WTC11 (cell line): Measurements from ENCODE around the gene RAC2.

ENCODE experiments used
- SP1 ChIP-seq: sonication (generic); formaldehyde crosslinking; conservative IDR thresholded peaks from 2 replicates; pipeline ENCODE4 v1.8.1; 2022; ENCODE audit warnings: missing genetic modification reagents
- TF ChIP-seq, protein P1 (sequence below): sonication (generic); formaldehyde crosslinking; IDR thresholded peaks from 2 replicates; pipeline ENCODE4 v1.8.1; 2023; ENCODE audit warnings: mild to moderate bottlenecking, missing genetic modification reagents, moderate library complexity
- TF ChIP-seq, protein P2 (sequence below): fragments of 200-600 bp; IDR thresholded peaks from 2 replicates; pipeline ENCODE4 v1.8.0; 2022; ENCODE audit warnings: antibody characterized with exemption
- TF ChIP-seq, protein P3 (sequence below): sonication (generic); formaldehyde crosslinking; IDR thresholded peaks from 2 replicates; pipeline ENCODE4 v1.8.1; 2023; ENCODE audit warnings: mild to moderate bottlenecking, missing genetic modification reagents, borderline replicate concordance
- TF ChIP-seq, protein P4 (sequence below): sonication (generic); formaldehyde crosslinking; IDR thresholded peaks from 2 replicates; pipeline ENCODE4 v1.8.0; 2022; ENCODE audit warnings: mild to moderate bottlenecking, missing genetic modification reagents
- TF ChIP-seq, protein P5 (sequence below): sonication (generic); formaldehyde crosslinking; IDR thresholded peaks from 2 replicates; pipeline ENCODE4 v1.8.0; 2023; ENCODE audit warnings: missing genetic modification reagents
- TF ChIP-seq, protein P6 (sequence below): sonication (generic); formaldehyde crosslinking; IDR thresholded peaks from 2 replicates; pipeline ENCODE4 v1.8.1; 2022; ENCODE audit warnings: missing genetic modification reagents, borderline replicate concordance

DNA sequence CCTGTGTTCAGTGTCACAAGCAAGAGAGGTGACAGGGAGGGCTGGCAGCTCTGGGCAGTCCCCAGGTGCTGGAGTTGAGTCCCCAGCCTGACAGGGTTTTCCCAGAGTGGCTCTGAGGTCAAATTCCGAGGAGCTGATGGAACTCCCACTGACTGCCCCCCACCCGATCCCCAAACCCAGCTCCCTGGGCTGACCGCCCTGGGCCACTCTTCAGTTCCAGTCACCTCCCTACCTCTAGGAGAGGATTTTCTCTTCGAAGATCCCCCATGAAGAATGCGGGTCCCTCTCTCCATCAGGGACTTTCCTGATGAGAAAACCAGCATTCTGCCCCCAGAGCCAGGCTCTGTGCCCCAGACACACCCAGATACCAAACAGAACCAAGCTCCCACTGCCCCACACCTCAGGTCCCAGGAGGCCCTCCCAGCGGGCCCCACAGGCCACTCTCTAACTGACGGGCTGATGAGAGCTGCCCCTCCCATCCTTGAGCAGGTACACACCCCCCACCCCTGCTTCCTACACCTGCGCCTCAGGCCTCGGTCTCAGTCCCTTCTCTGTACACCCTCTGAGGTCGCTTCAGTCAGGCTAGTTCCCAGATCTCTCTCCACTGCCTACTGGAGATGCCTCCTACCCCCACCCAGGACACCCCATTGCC is 12.1 kb upstream of the RAC2 start:
- TF ChIP-seq, protein P1, sequence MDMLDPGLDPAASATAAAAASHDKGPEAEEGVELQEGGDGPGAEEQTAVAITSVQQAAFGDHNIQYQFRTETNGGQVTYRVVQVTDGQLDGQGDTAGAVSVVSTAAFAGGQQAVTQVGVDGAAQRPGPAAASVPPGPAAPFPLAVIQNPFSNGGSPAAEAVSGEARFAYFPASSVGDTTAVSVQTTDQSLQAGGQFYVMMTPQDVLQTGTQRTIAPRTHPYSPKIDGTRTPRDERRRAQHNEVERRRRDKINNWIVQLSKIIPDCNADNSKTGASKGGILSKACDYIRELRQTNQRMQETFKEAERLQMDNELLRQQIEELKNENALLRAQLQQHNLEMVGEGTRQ (CRISPR knock-in tag): no peak
- TF ChIP-seq, protein P2, sequence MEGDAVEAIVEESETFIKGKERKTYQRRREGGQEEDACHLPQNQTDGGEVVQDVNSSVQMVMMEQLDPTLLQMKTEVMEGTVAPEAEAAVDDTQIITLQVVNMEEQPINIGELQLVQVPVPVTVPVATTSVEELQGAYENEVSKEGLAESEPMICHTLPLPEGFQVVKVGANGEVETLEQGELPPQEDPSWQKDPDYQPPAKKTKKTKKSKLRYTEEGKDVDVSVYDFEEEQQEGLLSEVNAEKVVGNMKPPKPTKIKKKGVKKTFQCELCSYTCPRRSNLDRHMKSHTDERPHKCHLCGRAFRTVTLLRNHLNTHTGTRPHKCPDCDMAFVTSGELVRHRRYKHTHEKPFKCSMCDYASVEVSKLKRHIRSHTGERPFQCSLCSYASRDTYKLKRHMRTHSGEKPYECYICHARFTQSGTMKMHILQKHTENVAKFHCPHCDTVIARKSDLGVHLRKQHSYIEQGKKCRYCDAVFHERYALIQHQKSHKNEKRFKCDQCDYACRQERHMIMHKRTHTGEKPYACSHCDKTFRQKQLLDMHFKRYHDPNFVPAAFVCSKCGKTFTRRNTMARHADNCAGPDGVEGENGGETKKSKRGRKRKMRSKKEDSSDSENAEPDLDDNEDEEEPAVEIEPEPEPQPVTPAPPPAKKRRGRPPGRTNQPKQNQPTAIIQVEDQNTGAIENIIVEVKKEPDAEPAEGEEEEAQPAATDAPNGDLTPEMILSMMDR: no peak
- TF ChIP-seq, protein P3, sequence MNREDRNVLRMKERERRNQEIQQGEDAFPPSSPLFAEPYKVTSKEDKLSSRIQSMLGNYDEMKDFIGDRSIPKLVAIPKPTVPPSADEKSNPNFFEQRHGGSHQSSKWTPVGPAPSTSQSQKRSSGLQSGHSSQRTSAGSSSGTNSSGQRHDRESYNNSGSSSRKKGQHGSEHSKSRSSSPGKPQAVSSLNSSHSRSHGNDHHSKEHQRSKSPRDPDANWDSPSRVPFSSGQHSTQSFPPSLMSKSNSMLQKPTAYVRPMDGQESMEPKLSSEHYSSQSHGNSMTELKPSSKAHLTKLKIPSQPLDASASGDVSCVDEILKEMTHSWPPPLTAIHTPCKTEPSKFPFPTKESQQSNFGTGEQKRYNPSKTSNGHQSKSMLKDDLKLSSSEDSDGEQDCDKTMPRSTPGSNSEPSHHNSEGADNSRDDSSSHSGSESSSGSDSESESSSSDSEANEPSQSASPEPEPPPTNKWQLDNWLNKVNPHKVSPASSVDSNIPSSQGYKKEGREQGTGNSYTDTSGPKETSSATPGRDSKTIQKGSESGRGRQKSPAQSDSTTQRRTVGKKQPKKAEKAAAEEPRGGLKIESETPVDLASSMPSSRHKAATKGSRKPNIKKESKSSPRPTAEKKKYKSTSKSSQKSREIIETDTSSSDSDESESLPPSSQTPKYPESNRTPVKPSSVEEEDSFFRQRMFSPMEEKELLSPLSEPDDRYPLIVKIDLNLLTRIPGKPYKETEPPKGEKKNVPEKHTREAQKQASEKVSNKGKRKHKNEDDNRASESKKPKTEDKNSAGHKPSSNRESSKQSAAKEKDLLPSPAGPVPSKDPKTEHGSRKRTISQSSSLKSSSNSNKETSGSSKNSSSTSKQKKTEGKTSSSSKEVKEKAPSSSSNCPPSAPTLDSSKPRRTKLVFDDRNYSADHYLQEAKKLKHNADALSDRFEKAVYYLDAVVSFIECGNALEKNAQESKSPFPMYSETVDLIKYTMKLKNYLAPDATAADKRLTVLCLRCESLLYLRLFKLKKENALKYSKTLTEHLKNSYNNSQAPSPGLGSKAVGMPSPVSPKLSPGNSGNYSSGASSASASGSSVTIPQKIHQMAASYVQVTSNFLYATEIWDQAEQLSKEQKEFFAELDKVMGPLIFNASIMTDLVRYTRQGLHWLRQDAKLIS (CRISPR knock-in tag): no peak
- TF ChIP-seq, protein P4, sequence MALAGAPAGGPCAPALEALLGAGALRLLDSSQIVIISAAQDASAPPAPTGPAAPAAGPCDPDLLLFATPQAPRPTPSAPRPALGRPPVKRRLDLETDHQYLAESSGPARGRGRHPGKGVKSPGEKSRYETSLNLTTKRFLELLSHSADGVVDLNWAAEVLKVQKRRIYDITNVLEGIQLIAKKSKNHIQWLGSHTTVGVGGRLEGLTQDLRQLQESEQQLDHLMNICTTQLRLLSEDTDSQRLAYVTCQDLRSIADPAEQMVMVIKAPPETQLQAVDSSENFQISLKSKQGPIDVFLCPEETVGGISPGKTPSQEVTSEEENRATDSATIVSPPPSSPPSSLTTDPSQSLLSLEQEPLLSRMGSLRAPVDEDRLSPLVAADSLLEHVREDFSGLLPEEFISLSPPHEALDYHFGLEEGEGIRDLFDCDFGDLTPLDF (CRISPR knock-in tag): no peak
- TF ChIP-seq, protein P5, sequence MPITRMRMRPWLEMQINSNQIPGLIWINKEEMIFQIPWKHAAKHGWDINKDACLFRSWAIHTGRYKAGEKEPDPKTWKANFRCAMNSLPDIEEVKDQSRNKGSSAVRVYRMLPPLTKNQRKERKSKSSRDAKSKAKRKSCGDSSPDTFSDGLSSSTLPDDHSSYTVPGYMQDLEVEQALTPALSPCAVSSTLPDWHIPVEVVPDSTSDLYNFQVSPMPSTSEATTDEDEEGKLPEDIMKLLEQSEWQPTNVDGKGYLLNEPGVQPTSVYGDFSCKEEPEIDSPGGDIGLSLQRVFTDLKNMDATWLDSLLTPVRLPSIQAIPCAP (CRISPR knock-in tag): no peak
- TF ChIP-seq SP1 (CRISPR knock-in tag): no peak
- TF ChIP-seq, protein P6, sequence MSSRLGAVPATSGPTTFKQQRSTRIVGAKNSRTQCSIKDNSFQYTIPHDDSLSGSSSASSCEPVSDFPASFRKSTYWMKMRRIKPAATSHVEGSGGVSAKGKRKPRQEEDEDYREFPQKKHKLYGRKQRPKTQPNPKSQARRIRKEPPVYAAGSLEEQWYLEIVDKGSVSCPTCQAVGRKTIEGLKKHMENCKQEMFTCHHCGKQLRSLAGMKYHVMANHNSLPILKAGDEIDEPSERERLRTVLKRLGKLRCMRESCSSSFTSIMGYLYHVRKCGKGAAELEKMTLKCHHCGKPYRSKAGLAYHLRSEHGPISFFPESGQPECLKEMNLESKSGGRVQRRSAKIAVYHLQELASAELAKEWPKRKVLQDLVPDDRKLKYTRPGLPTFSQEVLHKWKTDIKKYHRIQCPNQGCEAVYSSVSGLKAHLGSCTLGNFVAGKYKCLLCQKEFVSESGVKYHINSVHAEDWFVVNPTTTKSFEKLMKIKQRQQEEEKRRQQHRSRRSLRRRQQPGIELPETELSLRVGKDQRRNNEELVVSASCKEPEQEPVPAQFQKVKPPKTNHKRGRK (CRISPR knock-in tag): no peak
